ENCODE results near the gene SPRY4. TPM values are rescaled to one million over a fixed set of nuclear protein-coding genes. Genes with fewer than 3 reads are reported as not detected.

Gene SPRY4
- total and polyA plus RNA-seq, 2 of the 13 experiments (the other 11 are each of a cell fraction or from before 2014, with no cell fraction given) = 8.9 to 17.8 TPM

DNA sequence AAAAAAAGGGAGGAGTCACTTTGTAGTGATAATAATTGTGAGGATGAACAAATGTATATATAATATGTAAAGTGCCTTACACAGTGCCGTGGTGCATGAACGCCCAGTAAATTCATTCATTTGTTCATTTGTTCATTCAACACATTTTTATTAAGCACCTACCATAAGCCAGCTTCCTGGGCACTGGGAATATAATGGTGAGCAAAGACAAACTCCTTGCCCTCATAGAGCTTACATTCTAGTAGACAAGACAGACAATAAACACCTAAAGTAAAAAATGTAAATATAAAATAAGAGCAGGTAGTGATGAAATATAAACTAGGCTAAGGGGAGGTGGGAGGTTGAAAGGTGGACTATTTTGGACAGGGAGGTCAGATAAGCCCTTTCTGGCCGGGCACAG lies 32.0 kb downstream of the SPRY4 start:
- H3K4me1 ChIP-seq (ENCODE audit: insufficient read depth, low read length) = peaks cover 62% of the 10 kb centered on the region
- H3K36me3 ChIP-seq (replicated peaks in 1 of 2; ENCODE audit: control insufficient read depth in 1 of 2, insufficient read depth in 2 of 2, low read length in 2 of 2) = no peaks in the 10 kb centered on the region
- no peaks in the 10 kb centered on the region for H3K9me3 ChIP-seq (ENCODE audit: low read length)
- ATAC-seq = no peak
- TF ChIP-seq ZKSCAN1 (IDR thresholded peaks at IDR 0.05; ENCODE audit: low read length) (no peak), MED1 (CRISPR knock-in tag; IDR thresholded peaks at IDR 0.05) (no peak), ZBTB7B (CRISPR knock-in tag; IDR thresholded peaks at IDR 0.05) (no peak), ZNF276 (CRISPR knock-in tag; IDR thresholded peaks at IDR 0.05; ENCODE audit: low read depth) (no peak), DPF2 (CRISPR knock-in tag; IDR thresholded peaks at IDR 0.05; ENCODE audit: borderline replicate concordance, low read depth) (no peak), MAFG (CRISPR knock-in tag; IDR thresholded peaks at IDR 0.05) (no peak), AKAP8 (CRISPR knock-in tag; IDR thresholded peaks at IDR 0.05) (no peak), EHMT2 (IDR thresholded peaks at IDR 0.05; ENCODE audit: borderline replicate concordance, low read depth, low read length) (no peak), ZNF251 (CRISPR knock-in tag; IDR thresholded peaks at IDR 0.05) (no peak), ZHX2 (IDR thresholded peaks at IDR 0.05; ENCODE audit: low read depth) (no peak), ZHX2 (CRISPR knock-in tag; IDR thresholded peaks at IDR 0.05; ENCODE audit: borderline replicate concordance) (no peak), LCORL (IDR thresholded peaks at IDR 0.05) (no peak), LCORL (CRISPR knock-in tag; IDR thresholded peaks at IDR 0.05) (no peak), ZNF546 (CRISPR knock-in tag; conservative IDR thresholded peaks at IDR 0.05) (no peak), SP2 (CRISPR knock-in tag; IDR thresholded peaks at IDR 0.05) (no peak), ZFP36L2 (CRISPR knock-in tag; IDR thresholded peaks at IDR 0.05) (no peak)
- no peak overlapping the region for H3K9ac ChIP-seq (ENCODE audit: insufficient read depth, low read depth, low read length)
- no peaks in the 10 kb centered on the region for H3K27me3 ChIP-seq (ENCODE audit: control insufficient read depth in 1 of 2, insufficient read depth in 2 of 2, low read length in 2 of 2)
- CTCF ChIA-PET (ENCODE audit: low intra/inter-chr PET ratio, low total read pairs) = no interaction called here
- intact Hi-C loops (cut with micrococcal nuclease; ENCODE audit: unreplicated experiment) (no loop called here), in situ Hi-C loops (cut with HindIII; ENCODE audit: extremely low pct_ligation_motif_present, low pct_unique_long_range_greater_than_20kb) (no loop called here)
- no peak for DNase-seq (ENCODE audit: low spot score)
- WGBS (ENCODE audit: low lambda C conversion rate) = 93% methylated on average over 3 of the region's 3 CpGs
- no peaks in the 10 kb centered on the region for H3K79me2 ChIP-seq (ENCODE audit: insufficient read depth, low read length)
- no peak overlapping the region for H2AFZ ChIP-seq (ENCODE audit: low read length)
- no peak overlapping the region for H3K4me2 ChIP-seq (ENCODE audit: low read depth, low read length)
- no peak overlapping the region for H3K4me3 ChIP-seq (replicated peaks in 1 of 3; ENCODE audit: insufficient read depth in 1 of 3, low read depth in 2 of 3, low read length in 3 of 3)
- POLR2A ChIA-PET = no interaction called here
- no peaks in the 10 kb centered on the region for H4K20me1 ChIP-seq (ENCODE audit: insufficient read depth, low read length)
- no peak overlapping the region for H3K27ac ChIP-seq (ENCODE audit: extremely low read length, insufficient read depth, low read length)
- no TSS peak for BruUV-seq (replicated peaks)
- FAIRE-seq = no peak

All from HepG2 (cell line).